ENCODE measurements around the gene LRFN2.

Gene LRFN2

DNA sequence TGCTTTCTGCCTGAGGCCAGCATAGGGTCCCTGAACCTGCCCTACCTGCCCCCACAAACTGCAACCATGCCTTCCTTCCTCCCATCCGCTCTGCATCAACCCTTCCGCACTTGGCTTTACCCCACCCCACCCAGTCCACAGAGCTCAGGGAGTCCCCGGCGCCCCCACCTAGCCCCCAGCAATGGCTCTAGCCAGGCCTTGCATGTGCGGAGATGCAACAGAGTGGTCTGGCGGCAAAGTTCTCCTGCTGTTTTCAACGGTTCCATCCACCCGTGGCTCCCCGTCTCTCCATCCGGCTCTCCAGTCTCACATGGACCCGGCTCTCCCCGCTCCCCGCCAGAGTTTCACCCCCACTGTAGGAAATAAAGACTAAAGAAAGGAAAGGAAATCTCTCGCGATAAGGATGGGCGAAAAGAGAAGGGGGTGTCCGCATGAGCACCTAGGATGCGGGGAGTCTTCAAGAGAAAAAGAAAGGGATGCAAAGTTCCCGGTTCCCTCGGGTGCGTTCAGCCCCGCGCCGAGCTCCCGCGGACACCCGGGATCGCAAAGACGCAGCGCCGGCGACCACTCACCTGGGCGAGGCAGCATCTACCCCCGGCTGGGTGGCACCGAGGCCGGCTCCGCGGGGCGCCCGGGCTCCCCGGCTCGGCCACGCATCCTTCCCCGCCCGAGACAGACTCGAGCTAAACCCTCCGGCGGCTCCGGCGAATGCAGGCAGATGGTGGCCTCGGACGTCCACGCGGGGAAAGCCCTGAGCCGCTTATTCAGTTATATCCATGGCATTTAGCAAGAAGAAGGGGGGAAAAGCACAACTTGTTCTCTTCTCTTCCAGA, 579 bp downstream of the LRFN2 start:
- no peak for DNase-seq (ENCODE audit: low read depth in 2 of 2)

DNA sequence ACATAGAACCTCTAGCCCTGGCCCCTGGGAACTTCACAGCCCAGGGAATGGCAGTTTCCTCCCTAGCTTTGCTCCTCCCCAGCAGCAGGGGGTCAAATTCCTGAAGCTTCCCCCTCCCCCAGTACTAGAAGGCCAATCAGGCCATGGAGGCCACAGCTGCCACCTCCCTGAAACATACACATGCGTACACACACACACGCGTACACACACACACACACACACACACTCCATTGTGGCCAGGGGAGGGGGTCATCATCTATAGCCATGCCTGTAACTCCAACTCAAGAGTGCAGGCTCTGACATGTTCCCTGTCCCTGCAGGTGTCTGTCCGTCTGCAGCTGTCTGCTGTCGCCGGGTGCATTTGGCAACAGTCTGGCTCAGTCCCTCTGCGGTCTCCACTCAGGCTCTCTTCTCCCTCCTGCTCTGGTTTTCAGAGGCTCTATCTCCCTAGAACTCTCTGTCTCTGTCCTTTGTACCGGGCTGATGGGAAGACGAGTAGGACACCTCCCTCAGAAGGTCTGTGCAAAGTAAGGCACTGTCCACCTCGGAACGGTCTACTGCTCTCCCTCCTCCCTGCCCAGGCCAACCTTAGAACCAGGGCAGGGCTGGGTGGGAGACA, 1.4 kb downstream of the LRFN2 start:
- no peak for DNase-seq (ENCODE audit: low read depth in 2 of 2)

DNA sequence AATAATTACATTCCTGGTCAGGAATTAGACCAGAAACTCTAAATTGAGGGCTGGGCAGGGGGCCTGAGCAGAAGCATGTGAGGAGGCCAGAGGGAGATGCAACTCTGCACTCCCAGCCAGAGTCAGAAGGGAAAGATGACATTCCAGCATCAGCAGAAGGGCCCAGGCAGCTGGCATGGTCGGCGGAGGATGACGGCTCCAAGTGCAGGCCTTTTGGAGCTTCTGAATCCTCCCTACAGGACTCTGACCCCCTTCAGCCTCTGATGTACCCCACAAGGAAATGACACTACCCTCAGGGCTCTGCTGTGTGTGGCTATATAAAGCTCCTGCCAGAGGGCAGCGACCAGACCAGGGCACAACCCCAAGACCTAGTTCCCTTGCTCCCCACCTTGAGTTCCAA, 1.9 kb downstream of the LRFN2 start:
- no peak for DNase-seq (ENCODE audit: low read depth in 2 of 2)

DNA sequence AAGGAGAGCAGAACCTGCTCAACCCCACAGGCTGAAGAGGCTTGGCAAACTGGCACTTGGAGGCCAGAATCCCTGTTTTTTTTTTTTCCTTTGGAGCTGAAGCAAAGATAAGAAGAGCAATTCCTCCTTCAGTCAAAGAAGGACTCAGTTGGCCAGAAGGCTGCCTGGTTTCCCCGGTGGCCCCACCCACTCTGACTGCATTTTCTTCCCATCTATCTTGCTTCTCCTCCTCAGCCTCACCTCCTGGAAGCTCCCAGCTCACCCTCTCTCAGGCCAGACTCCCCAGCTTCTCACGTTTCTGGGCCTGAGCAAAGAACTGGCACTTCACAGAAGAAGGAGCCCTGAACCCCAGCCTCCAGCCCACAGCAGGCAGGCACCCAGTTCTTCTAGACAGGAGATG, 2.4 kb downstream of the LRFN2 start:
- DNase-seq (ENCODE audit: low read depth in 2 of 2) = no peak

DNA sequence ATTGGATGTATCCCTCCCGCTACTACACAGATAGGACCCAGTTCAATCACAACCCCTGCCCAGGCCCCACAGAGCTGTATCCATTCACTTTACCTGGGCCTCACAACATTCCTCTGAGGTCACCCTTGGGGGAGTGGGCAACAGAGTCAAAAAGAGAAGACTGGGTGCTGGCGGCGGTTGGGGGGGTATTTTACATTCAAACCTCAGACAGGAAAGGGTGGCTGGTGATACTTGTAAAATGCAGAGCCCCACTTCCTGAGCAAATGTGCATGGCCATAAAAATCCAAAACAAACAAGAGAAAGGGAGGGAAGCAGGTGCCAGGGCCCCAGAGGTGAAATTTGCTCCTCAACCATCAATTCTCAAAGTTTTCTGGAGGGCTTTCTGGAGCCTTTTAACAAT, 3.5 kb downstream of the LRFN2 start:
- no peak for DNase-seq (ENCODE audit: low read depth in 2 of 2)

- no peak for DNase-seq (ENCODE audit: low read depth in 2 of 2)
Observed at GRCh38 chr6:40582892-40583291, 4.3 kb downstream of the LRFN2 start.

- no peak for DNase-seq (ENCODE audit: low read depth in 2 of 2)
Observed at GRCh38 chr6:40579101-40579500, 8.1 kb downstream of the LRFN2 start.

DNA sequence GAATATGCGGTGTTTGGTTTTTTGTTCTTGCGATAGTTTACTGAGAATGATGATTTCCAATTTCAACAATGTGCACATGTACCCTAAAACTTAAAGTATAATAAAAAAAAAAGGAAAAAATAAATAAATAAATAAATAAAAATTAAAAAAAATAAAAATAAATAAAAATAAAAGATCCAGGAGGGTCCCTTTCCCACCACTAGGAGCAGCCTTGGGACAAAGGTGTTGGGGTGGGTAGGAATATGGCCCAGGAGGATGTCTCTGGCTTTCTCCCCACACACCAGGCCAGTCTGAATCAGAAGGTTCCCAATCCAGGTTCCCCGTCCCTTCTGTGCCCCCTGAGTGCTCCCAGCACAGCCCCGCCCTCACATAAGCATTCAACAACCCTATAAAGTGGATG, 9.5 kb downstream of the LRFN2 start:
- DNase-seq (ENCODE audit: low read depth in 2 of 2) = no peak

DNA sequence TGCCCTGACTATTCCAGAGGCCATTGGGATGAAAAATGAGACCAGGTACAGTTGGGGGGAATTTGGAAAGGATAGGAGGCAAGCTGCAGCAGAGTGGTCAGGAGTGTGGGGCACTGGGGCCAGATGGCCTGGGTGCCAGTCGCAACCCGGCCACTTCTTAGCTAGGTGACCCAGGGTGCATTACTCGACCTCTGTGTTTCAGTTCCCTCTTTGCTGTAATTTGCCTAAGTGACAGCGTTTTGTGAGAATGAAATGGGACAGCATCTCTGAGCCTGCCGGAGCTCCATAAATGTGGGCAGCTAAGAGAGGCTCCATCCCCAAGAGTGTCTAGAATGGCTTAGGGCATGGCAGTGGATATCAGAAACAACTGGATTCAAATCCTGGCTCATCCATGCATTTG, 13.9 kb downstream of the LRFN2 start:
- DNase-seq (ENCODE audit: low read depth in 2 of 2) = no peak

DNA sequence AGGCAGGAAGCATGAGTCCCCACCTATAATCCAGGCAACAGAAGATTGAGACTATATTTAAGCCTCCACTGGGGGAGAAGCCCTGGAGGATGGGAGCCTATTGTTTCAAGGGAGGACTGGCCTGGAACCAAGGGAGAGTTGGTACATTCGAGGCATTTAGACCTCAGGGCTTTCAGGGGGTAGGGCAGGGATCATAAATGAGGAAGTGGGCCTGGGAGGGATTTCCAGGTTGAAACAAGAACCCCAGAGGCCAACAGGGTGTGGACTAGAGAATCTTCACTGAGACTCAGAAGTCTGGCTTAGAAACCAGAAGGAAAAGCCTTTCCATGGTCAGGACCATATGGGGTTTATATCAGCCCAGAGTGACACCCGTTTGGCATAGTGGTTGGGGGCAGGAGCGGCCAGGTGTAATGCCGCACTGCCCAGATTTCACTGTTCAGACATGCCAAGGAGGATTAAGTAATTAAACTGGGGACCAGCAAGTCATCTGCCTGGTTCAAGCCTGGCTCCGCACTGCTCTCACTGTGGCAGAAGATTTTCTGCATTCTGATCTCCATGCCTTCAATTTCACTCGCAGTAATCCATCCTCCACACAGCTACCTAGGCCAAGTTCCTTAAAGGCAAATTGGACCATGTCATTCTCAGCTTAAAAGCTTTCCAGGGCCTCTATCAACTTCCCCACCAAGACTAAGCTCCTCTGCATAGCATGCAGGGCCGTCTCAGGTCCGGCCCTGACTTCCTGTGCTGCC, 17.8 kb downstream of the LRFN2 start:
- DNase-seq (ENCODE audit: low read depth in 2 of 2) = no peak

- DNase-seq (ENCODE audit: low read depth in 2 of 2) = no peak
Observed at GRCh38 chr6:40568062-40568708, 19.0 kb downstream of the LRFN2 start.

DNA sequence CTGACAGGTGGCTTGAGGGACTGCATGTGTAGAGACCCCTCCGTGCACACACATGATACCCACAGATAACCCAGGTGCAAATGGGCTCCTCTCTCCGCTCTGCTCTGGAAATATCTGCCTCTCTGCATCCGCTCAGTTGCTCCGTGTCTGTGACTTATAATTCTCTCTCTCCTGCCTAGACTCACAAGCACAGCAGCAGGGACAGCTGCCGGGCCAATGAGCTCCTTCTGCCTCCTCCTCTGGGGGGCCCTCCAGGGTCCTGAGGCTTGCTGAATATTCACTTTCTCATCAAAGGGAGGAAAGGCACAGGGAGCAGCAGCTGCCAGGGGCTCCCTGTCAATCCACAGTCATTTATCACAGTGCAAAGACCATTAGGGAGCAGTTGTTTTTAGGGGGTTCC, 24.1 kb downstream of the LRFN2 start:
- no peak for DNase-seq (ENCODE audit: low read depth in 2 of 2)

- DNase-seq (ENCODE audit: low read depth in 2 of 2) = no peak
Observed at GRCh38 chr6:40559056-40559455, 28.1 kb downstream of the LRFN2 start.

GRCh38 chr6:40558102-40558501, 29.1 kb downstream of the LRFN2 start:
- no peak for DNase-seq (ENCODE audit: low read depth in 2 of 2)

DNA sequence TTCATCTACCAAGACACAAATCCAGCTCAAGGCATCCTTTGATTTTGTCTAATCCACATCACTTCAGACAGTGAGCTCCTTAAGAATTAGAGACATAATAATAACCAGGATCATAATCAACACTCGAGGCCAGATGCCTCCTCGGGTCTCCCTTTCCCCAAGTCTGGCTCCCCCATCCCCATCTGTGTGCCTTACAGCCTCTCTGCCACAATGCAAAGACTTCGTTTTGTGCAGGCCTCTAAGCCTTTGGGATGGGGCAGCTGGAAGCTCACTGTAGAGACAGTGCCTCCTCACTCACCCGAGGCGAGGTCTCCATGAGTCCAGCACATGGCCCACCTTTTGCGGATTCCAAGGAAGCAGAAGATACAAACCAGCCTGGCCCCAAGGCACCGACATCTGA, 30.3 kb downstream of the LRFN2 start:
- no peak for DNase-seq (ENCODE audit: low read depth in 2 of 2)

DNA sequence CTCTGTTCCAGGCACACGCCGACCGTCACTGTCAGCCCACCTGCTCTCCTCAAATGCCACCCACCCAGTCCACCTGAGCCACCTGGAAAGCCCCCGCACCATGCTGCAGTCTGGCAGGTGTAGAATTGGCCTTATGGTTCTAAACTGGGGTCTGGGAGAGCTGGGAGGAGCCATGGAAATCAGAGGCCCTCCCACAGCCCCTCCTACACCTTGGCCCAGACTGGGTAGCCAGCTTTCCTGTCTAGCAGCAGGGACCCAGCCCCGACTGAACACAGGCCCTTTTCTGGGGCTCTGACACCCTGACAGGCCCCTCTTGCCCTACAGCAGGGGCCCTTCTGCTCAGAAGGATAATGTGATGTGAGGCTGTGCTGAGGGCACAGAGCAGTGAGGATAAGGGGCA, 31.1 kb downstream of the LRFN2 start:
- no peak for DNase-seq (ENCODE audit: low read depth in 2 of 2)

GRCh38 chr6:40555092-40555491, 32.1 kb downstream of the LRFN2 start:
- no peak for DNase-seq (ENCODE audit: low read depth in 2 of 2)

DNA sequence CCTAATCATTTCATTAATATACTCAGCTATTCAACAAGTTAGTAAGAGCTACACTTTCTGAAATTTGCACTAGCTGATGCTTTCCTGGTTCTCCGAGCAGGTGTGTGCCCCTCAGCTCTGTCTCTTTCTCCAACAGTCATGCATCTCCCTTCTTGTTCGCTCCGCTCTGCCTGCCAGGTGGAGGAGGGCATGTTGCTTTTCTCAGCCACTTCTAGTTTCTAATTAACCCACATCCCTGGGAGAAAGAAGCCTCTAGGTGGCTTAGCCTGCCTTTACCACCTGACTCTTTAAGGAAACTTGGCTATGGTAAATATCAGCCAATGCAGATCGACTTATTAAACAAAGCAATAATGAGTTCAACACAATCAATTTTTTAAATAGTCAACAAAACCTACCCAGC, 34.2 kb downstream of the LRFN2 start:
- no peak for DNase-seq (ENCODE audit: low read depth in 2 of 2)

GRCh38 chr6:40551966-40552505, 35.1 kb downstream of the LRFN2 start:
- no peak for DNase-seq (ENCODE audit: low read depth in 2 of 2)

DNA sequence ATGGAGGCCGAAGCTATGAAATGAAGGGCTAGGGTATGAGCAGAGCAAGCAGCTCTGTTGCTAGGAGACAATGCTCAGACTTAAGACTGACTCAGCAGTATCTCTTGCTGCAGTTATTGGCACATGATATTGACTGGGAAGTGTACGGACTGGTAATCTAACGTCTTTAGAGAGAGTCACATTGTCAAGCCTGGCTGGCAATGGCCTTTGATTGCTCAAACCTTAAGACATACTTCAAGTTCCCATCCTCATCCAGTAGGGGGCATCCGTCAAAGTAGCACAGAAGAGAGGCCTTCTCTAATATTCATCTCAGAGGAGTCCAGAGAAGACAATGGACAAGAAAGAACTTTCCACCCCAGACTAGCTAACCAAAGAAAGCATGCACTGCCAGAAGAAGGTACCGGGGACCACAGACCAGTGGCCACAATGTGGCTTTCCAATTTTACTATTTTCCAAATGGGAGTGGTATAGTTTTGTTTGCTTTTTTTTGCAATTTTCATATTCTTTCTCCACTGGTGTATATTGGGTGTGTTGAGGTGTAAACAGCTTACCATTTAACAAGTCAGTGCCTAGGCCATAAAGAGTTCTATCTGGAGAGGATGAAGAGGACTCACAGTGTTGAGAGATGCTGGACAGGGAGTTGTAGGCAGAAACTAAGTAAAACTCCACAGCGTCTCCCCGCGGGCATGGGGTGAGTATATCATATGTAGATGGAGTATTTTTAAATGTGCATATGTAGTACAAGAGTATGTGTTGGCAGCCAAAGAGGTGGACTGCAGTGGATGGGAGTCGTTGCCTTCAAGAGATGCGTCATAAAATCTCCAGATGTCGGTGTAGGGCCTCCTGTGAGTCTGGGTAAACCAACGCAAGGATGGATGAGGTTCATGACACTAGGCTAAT, 36.7 kb downstream of the LRFN2 start:
- DNase-seq (ENCODE audit: low read depth in 2 of 2) = no peak

- no peak for DNase-seq (ENCODE audit: low read depth in 2 of 2)
Observed at GRCh38 chr6:40545954-40546353, 41.2 kb downstream of the LRFN2 start.

Data from stimulated activated CD8-positive, alpha-beta memory T cell treated with anti-CD3 and anti-CD28 coated beads, Interleukin-2, amount 100 ng/mL, for 1 hour (primary cell).